HUDEP-2 (cell line): ENCODE data around the gene ARHGAP8.

Experiments
- DNase-seq, 76 experiments: peaks; one replicate each; lab custom pipeline; 2025; ENCODE audit not compliant: unreplicated experiment in 76 of 76; lab: John Stamatoyannopoulos, UW

ARHGAP8 gene

DNA sequence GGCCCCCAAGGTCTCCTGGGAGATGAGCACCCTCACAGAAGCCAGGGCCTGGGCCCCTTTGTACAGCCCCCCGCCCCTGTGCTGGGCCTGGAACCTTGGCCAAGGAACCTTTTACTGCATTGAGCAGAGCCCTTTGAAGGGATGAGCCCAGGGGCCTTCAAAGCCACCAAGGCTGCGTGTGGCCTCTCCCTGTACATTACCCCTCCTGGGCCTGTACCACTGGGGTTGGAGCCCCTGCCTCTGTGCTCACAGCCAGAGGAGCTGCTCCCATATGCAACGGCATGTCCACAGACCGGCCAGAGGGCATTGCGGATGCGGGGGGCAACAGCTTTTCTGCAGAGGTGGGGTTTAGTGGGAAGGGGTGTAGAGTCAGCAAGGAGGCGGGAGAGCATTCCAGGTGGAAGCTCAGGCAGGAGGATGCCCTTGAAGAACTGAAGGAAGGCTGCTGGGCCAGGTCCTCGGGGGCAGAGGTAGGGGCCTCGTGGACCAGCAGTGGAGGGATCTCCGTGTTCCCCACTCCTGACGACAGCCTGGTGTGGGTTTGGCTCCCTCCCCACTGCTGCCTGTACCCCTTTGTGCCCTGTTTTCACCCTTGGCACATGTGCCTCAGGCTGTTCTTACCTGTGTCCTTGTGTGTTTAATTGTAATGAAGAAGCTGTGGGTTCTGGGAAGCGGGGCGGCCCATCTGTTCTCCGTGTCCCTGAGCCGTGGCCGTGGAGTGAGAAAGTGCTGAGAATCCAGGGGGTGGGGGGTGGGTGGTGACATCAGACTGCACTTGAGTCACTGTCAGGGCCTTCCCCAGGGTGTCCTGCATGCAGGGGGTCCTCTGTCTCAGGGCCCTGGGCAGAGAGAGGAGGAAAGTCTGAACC, 46.9 kb downstream of the ARHGAP8 start:
- no peak for DNase-seq

DNA sequence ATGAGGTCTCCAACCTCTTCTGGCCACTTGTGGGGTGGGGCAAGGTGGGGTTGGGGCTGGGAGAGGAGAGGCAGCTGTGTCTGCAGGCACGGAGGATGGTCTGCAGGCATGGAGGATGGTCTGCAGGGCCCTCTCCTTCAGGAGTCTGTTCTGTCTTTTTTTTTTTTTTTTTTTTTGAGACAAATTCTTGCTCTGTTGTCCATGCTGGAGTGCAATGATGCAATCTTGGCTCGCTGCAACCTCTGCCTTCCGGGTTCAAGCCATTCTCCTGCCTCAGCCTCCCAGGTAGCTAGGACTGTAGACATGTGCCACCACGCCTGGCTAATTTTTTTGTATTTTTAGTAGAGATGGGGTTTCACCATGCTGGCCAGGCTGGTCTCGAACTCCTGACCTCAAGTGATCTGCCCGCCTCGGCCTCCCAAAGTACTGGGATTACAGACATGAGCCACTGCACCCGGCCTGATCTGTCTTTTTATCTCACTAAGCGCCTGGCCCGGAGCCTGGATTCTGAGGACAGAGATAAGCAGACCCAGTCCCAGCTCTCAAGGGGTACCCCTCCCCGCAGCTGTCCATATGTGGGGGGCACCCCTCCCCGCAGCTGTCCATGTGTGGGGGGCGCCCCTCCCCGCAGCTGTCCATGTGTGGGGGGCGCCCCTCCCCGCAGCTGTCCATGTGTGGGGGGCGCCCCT, 47.7 kb downstream of the ARHGAP8 start:
- DNase-seq: peak in 53 of 76 experiments; percentile 3 to 73 (median 30)

GRCh38 chr22:44801476-44801875, 49.1 kb downstream of the ARHGAP8 start:
- DNase-seq: peak in 1 of 76 experiments; percentile 1

DNA sequence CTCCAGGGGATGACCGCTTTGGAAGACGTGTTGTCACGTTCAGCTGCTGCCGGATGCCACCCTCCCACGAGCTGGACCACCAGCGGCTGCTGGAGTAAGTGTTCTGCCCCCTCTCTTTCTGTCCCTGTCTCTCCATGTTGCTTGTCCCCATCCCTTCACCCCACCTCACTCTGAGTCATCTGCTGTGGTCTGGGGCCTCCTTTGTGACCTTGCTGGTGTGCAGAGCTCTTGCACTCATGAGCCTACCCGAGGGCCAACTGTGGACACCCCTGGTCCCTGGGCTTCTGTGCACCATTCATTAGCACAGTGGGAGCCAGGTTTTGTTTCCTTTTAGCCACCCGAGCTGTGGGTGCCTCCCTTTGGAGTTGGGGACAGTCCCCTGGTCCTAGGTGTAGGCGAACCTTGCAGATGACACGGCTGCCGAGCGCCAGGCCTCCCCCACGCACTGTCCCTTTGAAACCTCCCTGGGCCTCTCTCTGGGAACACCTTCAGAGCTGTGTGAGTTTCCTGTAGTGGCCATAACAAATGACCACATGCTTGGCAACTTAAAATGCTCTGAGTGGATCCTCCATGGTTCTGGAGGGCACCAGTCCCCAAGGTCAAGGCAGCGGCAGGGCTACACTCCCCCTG, 49.8 kb downstream of the ARHGAP8 start:
- DNase-seq: peak in 1 of 76 experiments; percentile 15

- DNase-seq: no peak
Measured at GRCh38 chr22:44802956-44803355, 50.6 kb downstream of the ARHGAP8 start.

- DNase-seq: no peak
Measured at GRCh38 chr22:44804327-44804726, 52.0 kb downstream of the ARHGAP8 start.

DNA sequence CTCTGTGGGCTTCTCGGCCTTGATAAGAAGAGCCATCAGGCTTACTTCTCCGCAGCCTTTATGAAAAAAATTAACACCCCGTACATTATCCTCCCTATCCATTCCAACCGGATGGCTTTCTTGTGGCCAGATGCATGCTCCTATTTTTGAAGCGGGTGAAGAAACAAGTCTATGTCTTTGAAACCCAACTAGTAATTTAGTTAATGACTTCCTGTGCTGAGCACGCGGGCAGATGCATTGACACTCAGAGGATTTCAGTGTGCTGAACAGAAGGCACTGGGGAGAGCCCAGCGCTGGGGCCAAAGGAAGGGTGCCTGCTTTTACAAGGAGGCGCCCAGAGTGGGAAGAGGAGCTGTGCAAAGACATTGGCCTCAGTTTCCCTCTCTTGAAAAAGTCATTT, 53.3 kb downstream of the ARHGAP8 start:
- no peak for DNase-seq

DNA sequence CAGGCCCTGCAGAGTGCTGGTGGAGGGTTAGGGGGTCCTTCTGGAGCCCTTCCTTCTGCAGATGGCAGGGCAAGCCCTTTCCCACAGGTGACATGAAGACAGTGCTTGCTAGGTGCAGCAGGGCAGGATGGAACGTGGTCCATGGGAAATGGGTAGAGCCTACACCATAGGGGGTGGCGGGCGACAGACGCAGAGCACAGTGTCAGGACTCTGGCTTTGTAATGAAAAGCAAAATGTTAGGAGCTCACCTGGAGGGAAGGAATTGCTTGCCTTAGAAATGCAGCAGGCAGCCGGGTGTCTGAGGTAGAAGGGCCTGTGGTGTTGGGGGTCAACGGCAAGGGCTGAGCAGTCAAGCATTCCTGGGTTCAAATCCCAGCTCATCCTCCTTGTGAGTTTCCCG, 54.9 kb downstream of the ARHGAP8 start:
- no peak for DNase-seq

- DNase-seq: peak in 15 of 76 experiments; percentile 2 to 21 (median 11)
Measured at GRCh38 chr22:44807915-44808690, 55.7 kb downstream of the ARHGAP8 start.

DNA sequence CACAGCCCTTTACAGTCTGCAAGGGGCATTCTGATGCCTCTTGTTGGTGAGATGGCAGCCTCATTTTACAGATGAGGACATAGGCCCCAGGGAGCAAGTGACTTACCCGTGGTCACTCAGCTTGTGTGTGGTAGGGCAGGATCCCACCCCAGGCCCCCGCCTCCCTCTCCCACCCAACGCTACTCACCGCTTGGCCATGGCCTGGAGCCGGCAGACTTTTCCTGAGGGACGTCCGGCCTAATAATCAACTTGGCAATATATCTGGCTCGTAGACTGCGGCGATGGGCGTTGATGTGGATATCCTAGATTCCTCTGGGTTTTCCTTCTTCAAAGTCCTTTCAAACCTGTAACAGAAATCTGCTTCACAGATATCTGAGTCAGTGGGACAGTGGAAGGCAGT, 57.1 kb downstream of the ARHGAP8 start:
- no peak for DNase-seq

- DNase-seq: no peak
Measured at GRCh38 chr22:44811141-44811540, 58.8 kb downstream of the ARHGAP8 start.

- DNase-seq: no peak
Measured at GRCh38 chr22:44813416-44813815, 61.0 kb downstream of the ARHGAP8 start.

- no peak for DNase-seq
Measured at GRCh38 chr22:44814266-44815098, 62.1 kb downstream of the ARHGAP8 start.

- no peak for DNase-seq
Measured at GRCh38 chr22:44815099-44816070, 63.0 kb downstream of the ARHGAP8 start.

GRCh38 chr22:44816141-44816540, 63.8 kb downstream of the ARHGAP8 start:
- DNase-seq: no peak

- DNase-seq: no peak
Measured at GRCh38 chr22:44818727-44819126, 66.4 kb downstream of the ARHGAP8 start.

DNA sequence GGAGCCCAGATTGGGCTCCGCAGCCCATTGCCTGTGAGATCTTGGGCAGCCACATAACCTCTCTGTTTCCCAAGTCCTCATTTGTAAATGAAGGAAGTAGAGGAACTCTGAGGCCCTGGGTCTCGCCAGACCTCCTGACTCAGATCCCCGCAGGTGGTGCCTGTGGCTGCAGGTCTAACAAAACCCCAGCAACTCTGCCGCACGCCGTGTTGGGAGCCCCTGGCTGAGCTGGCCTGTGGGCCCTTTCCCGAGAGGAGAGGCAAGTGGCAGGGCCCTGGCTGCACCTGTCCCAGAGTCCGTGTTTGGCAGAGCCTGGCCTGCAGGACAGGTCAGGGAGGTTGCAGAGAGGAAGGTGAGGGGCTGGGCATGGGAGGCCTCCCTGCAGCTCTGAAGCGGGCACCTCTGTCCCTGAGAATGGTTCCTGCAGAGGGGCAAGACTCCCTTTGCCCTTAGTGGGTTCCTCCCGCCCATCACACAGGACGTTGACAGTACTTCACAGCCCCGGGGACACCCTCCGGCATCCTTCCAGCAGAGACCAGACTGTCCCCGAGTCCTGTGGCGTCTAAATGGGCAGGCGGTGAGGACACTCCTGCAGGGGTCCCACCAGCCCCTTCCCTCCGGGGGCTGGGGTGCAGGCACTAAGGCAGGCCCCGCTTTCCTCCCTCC, 67.7 kb downstream of the ARHGAP8 start:
- DNase-seq: no peak
